ENCODE results near the gene DOHH. TPM values are rescaled to one million over a fixed set of nuclear protein-coding genes. Genes with fewer than 3 reads are reported as not detected.

The DOHH gene
- total RNA-seq, 1 experiment from 2014 or later: 51.4 TPM

DNA sequence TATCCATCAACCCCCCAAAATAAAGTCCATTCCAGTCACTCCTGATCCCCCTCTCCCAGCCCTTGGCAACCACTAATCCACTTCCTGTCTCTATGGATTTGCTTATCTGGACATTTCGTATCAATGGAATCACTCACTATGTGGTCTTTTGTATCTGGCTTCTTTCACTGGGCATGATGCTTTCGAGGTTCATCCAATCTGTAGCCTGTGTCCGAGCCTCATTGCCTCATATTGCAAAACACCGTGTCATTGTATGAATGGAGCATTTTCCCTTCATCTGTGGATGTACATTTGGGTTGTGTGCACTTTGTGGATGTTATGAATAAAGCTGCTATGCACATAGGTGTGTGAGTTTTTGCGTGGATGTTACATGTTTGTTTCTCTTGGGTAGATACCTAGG is 4.3 kb upstream of the DOHH start:
- H3K9ac ChIP-seq (ENCODE audit: low read length): no peak overlapping the region
- H3K4me3 ChIP-seq (ENCODE audit: low read length): no peak overlapping the region
- H3K79me2 ChIP-seq (ENCODE audit: low read length): peaks cover 42% of the 10 kb centered on the region
- H3K27ac ChIP-seq (ENCODE audit: low read length): no peak overlapping the region
- peaks cover 23% of the 10 kb centered on the region for H3K4me1 ChIP-seq (ENCODE audit: insufficient read depth, low read length)
- no peak for DNase-seq
- 0 out of 2 replicates have a peak, but pooled peaks cover 3% of the 10 kb centered on the region for H4K20me1 ChIP-seq (ENCODE audit: low read length)
- H3K9me2 ChIP-seq (replicated peaks; ENCODE audit: low read length): no peaks in the 10 kb centered on the region
- no peak overlapping the region for H3K4me2 ChIP-seq (ENCODE audit: low read length)
- no peaks in the 10 kb centered on the region for H3K9me3 ChIP-seq (ENCODE audit: low read length)
- ChIA-PET POLR2A (ENCODE audit: unreplicated experiment) (no interaction called here), CTCF (no interaction called here)
- intact Hi-C loops (cut with micrococcal nuclease): no loop called here
- no TSS peak for BruUV-seq (replicated peaks)
- H3K36me3 ChIP-seq (ENCODE audit: low read depth, low read length): no peaks in the 10 kb centered on the region
- no peak overlapping the region for H2AFZ ChIP-seq (ENCODE audit: low read length)
- H3K27me3 ChIP-seq (ENCODE audit: low read length): no peaks in the 10 kb centered on the region
- ATAC-seq: no peak
- H3F3A ChIP-seq (ENCODE audit: low read length, unreplicated experiment): no peaks in the 10 kb centered on the region
- TF ChIP-seq, protein P1, sequence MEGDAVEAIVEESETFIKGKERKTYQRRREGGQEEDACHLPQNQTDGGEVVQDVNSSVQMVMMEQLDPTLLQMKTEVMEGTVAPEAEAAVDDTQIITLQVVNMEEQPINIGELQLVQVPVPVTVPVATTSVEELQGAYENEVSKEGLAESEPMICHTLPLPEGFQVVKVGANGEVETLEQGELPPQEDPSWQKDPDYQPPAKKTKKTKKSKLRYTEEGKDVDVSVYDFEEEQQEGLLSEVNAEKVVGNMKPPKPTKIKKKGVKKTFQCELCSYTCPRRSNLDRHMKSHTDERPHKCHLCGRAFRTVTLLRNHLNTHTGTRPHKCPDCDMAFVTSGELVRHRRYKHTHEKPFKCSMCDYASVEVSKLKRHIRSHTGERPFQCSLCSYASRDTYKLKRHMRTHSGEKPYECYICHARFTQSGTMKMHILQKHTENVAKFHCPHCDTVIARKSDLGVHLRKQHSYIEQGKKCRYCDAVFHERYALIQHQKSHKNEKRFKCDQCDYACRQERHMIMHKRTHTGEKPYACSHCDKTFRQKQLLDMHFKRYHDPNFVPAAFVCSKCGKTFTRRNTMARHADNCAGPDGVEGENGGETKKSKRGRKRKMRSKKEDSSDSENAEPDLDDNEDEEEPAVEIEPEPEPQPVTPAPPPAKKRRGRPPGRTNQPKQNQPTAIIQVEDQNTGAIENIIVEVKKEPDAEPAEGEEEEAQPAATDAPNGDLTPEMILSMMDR (conservative IDR thresholded peaks at IDR 0.05; ENCODE audit: low read depth, low read length): no peak
- TF ChIP-seq EZH2 (IDR thresholded peaks at IDR 0.05; ENCODE audit: low read length, unreplicated experiment): no peak
- TF ChIP-seq EZH2phosphoT487 (IDR thresholded peaks at IDR 0.05; ENCODE audit: borderline replicate concordance, low read length): no peak

DNA sequence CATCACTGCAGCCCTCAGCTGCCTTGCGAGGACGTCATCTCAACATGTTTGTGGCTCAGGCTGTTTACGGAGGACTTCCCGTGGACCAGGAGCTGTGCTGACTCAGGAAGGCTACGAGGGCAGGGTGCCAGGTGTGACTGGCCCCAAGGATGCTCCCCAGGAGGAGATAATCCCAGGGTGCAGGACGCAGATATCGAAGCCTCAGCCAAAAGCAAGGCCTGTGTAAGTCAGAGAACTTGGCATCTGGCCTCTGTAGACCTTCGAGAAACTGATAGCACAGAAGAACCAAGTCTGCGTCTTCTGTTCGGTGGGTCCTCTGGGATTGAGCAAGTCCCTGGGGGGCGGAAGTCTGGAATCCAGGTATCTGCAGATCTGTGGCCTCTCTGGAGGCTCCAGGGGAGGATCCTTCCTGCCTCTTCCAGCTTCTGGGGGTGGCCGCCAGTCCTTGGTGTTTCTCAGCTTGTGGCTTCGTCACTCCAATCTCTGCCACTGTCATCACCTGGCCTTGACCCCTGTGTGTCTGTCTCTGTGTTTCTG is 2.6 kb upstream of the DOHH start:
- Histone ChIP-seq H4K20me1 (ENCODE audit: low read length) (no peaks in the 10 kb centered on the region), H3K4me2 (ENCODE audit: low read length) (no peak overlapping the region), H2AFZ (ENCODE audit: low read length) (no peak overlapping the region), H3F3A (ENCODE audit: low read length, unreplicated experiment) (no peaks in the 10 kb centered on the region), H3K27ac (ENCODE audit: low read length) (no peak overlapping the region), H3K9ac (ENCODE audit: low read length) (no peak overlapping the region), H3K79me2 (ENCODE audit: low read length) (peaks cover 42% of the 10 kb centered on the region), H3K27me3 (ENCODE audit: low read length) (no peaks in the 10 kb centered on the region), H3K4me3 (ENCODE audit: low read length) (no peak overlapping the region), H3K4me1 (ENCODE audit: insufficient read depth, low read length) (peaks cover 16% of the 10 kb centered on the region), H3K9me2 (replicated peaks; ENCODE audit: low read length) (no peaks in the 10 kb centered on the region), H3K9me3 (ENCODE audit: low read length) (no peaks in the 10 kb centered on the region), H3K36me3 (ENCODE audit: low read depth, low read length) (no peaks in the 10 kb centered on the region)
- intact Hi-C loops (cut with micrococcal nuclease): no loop called here
- ChIA-PET CTCF (no interaction called here), POLR2A (ENCODE audit: unreplicated experiment) (no interaction called here)
- TF ChIP-seq, protein P1 (conservative IDR thresholded peaks at IDR 0.05; ENCODE audit: low read depth, low read length): no peak
- TF ChIP-seq EZH2phosphoT487 (IDR thresholded peaks at IDR 0.05; ENCODE audit: borderline replicate concordance, low read length) (no peak), EZH2 (IDR thresholded peaks at IDR 0.05; ENCODE audit: low read length, unreplicated experiment) (no peak)
- ATAC-seq: no peak
- peak; percentile 8 for DNase-seq
- BruUV-seq (replicated peaks): no TSS peak

DNA sequence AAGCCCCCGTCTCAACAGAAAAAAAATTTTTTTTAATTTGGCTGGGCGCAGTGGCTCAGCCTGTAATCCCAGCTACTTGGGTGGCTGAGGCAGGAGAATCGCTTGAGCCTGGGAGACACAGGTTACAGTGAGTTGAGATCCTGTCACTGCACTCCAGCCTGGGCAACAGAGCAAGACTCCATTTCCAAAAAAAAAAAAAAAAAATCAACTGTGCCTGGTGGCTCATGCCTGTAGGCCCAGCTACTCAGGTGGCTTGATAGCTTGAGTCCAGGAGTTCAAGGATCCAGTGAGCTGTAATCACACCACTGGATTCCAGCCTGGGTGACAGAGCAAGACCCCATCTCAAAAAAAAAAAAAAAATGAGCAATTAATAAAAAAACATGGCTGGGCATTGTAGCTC is 1.3 kb upstream of the DOHH start:
- no peak for ATAC-seq
- BruUV-seq (replicated peaks): no TSS peak
- H3K4me3 ChIP-seq (ENCODE audit: low read length): no peak overlapping the region
- CTCF ChIA-PET: no interaction called here
- POLR2A ChIA-PET (ENCODE audit: unreplicated experiment): no interaction called here
- no peaks in the 10 kb centered on the region for H3K9me2 ChIP-seq (replicated peaks; ENCODE audit: low read length)
- H3K27ac ChIP-seq (ENCODE audit: low read length): no peak overlapping the region
- intact Hi-C loops (cut with micrococcal nuclease): no loop called here
- no peak overlapping the region for H3K9ac ChIP-seq (ENCODE audit: low read length)
- TF ChIP-seq EZH2phosphoT487 (IDR thresholded peaks at IDR 0.05; ENCODE audit: borderline replicate concordance, low read length): no peak
- peaks cover 16% of the 10 kb centered on the region for H3K4me1 ChIP-seq (ENCODE audit: insufficient read depth, low read length)
- H2AFZ ChIP-seq (ENCODE audit: low read length): no peak overlapping the region
- H3K9me3 ChIP-seq (ENCODE audit: low read length): no peaks in the 10 kb centered on the region
- H3K4me2 ChIP-seq (ENCODE audit: low read length): no peak overlapping the region
- H3K79me2 ChIP-seq (ENCODE audit: low read length): peaks cover 39% of the 10 kb centered on the region
- H3K27me3 ChIP-seq (ENCODE audit: low read length): no peaks in the 10 kb centered on the region
- no peaks in the 10 kb centered on the region for H3F3A ChIP-seq (ENCODE audit: low read length, unreplicated experiment)
- H4K20me1 ChIP-seq (ENCODE audit: low read length): no peaks in the 10 kb centered on the region
- no peaks in the 10 kb centered on the region for H3K36me3 ChIP-seq (ENCODE audit: low read depth, low read length)
- no peak for DNase-seq

Measured in PC-3 (cell line).